HepG2 (cell line): ENCODE data around the gene KHK. TPM values are rescaled to one million over a fixed set of nuclear protein-coding genes. Genes with fewer than 3 reads are reported as not detected.
A peak's percentile ranks its signal among the peaks of the same experiment; 100 is the strongest.

Experiments used
- ASH2L ChIP-seq: fragments of 300-600, 200-600 bp; sonication (generic); IDR thresholded peaks from 2 replicates; pipeline ENCODE4 v1.7.0; 2017; ENCODE audit warnings: low read depth, mild to moderate bottlenecking, moderate library complexity, mixed read lengths, low read length; ENCODE audit not compliant: insufficient read length
- ATAD3A ChIP-seq: sonication (generic); formaldehyde crosslinking; IDR thresholded peaks from 2 replicates; pipeline ENCODE4 v1.4.0; 2020; ENCODE audit warnings: missing genetic modification reagents
- MAFK ChIP-seq, 2 experiments: IDR thresholded peaks in 1 of 2; conservative IDR thresholded peaks in 1 of 2; 2 replicates each; pipeline ENCODE4 v1.6.1; 2011; ENCODE audit warnings: improper control_type of control experiment in 2 of 2, low read length in 2 of 2
- MLLT10 ChIP-seq: sonication (generic); formaldehyde crosslinking; IDR thresholded peaks from 2 replicates; pipeline ENCODE4 v1.4.0; 2020; ENCODE audit warnings: missing genetic modification reagents
- NFKB2 ChIP-seq: sonication (generic); formaldehyde crosslinking; IDR thresholded peaks from 2 replicates; pipeline ENCODE4 v1.4.0; 2020; ENCODE audit warnings: missing genetic modification reagents, borderline replicate concordance
- PAF1 ChIP-seq: IDR thresholded peaks from 2 replicates; pipeline ENCODE4 v1.6.1; 2016; ENCODE audit warnings: missing genetic modification reagents, missing compliant biosample characterization
- PAXIP1 ChIP-seq: sonication (generic); formaldehyde crosslinking; conservative IDR thresholded peaks from 2 replicates; pipeline ENCODE4 v1.4.0; 2020; ENCODE audit warnings: mild to moderate bottlenecking, missing genetic modification reagents, moderate library complexity
- TCF12 ChIP-seq, 2 experiments: fragments of 450-650 bp in 1 of 2; sonication (generic) in 1 of 2; formaldehyde crosslinking in 1 of 2; IDR thresholded peaks; 2 replicates each; pipeline versions ENCODE4 v1.6.1 to v1.8.0; 2017 to 2022; ENCODE audit warnings: antibody characterized with exemption in 1 of 2, mild to moderate bottlenecking in 1 of 2, missing genetic modification reagents in 1 of 2, moderate library complexity in 1 of 2
- ZBTB34 ChIP-seq: sonication (generic); formaldehyde crosslinking; IDR thresholded peaks from 2 replicates; pipeline ENCODE4 v1.8.0; 2022; ENCODE audit warnings: mild to moderate bottlenecking, missing genetic modification reagents
- ZIK1 ChIP-seq: sonication (generic); formaldehyde crosslinking; IDR thresholded peaks from 2 replicates; pipeline ENCODE4 v1.5.0; 2020; ENCODE audit warnings: mild to moderate bottlenecking, low read depth, missing genetic modification reagents, borderline replicate concordance
- ZKSCAN5 ChIP-seq: sonication (generic); formaldehyde crosslinking; IDR thresholded peaks from 2 replicates; pipeline ENCODE4 v1.5.1; 2020; ENCODE audit warnings: mild to moderate bottlenecking, missing genetic modification reagents
- ZNF432 ChIP-seq: sonication (generic); formaldehyde crosslinking; IDR thresholded peaks from 2 replicates; pipeline ENCODE4 v1.5.0; 2020; ENCODE audit warnings: missing genetic modification reagents, mild to moderate bottlenecking, borderline replicate concordance
- ZNF556 ChIP-seq: sonication (generic); formaldehyde crosslinking; IDR thresholded peaks from 2 replicates; pipeline ENCODE4 v1.4.0; 2020; ENCODE audit warnings: mild to moderate bottlenecking, missing genetic modification reagents, borderline replicate concordance
- polyA plus RNA-seq, 8 experiments: library from polyadenylated mRNA; depleted of rRNA in 3 of 8; stranded (reverse) in 7 of 8; unstranded in 1 of 8; fragments of >200 nt; fragmentation: Illumina TruSeq in 4 of 8; extraction: Trizol in 4 of 8; gene quantifications; 2 replicates each; pipeline versions ENCODE4 v1.2.1 to v1.2.3, GENCODE V29; 2011 to 2016; ENCODE audit warnings: low read depth in 4 of 8, missing spikeins in 1 of 8, mixed read lengths in 1 of 8; ENCODE audit not compliant: insufficient read depth in 1 of 8
- total RNA-seq, 5 experiments: library from RNA; depleted of rRNA; stranded (reverse); fragments of >200 nt; fragmentation: Illumina TruSeq; extraction: Trizol; gene quantifications; 2 replicates each; pipeline ENCODE4 v1.2.3, GENCODE V29; 2016; ENCODE audit warnings: low read depth in 1 of 5
- TF ChIP-seq, protein P1 (sequence below): sonication (generic); formaldehyde crosslinking; IDR thresholded peaks from 2 replicates; pipeline ENCODE4 v1.4.0; 2020; ENCODE audit warnings: missing genetic modification reagents
- TF ChIP-seq, protein P2 (sequence below): sonication (generic); formaldehyde crosslinking; IDR thresholded peaks from 2 replicates; pipeline ENCODE4 v1.4.0; 2020; ENCODE audit warnings: mild to moderate bottlenecking, missing genetic modification reagents
- TF ChIP-seq, protein P3 (sequence below): sonication (generic); formaldehyde crosslinking; IDR thresholded peaks from 2 replicates; pipeline ENCODE4 v1.4.0; 2020; ENCODE audit warnings: mild to moderate bottlenecking, missing genetic modification reagents

KHK gene
- total and polyA plus RNA-seq, 2 of the 13 experiments (the other 11 are each of a cell fraction or from before 2014, with no cell fraction given), result 40.9 to 99.2 TPM

GRCh38 chr2:27123302-27124150, 37.0 kb downstream of the KHK start, which contains the start of gene ABHD1 (continued):
- peak; percentile 79; the same call in 1 of the 2 replicates for TF ChIP-seq NFKB2 (CRISPR knock-in tag)
- TF ChIP-seq PAF1 (CRISPR knock-in tag), result no peak
- no peak for TF ChIP-seq ZBTB34 (CRISPR knock-in tag)
- TF ChIP-seq ZIK1 (CRISPR knock-in tag), result no peak
- TF ChIP-seq ZNF432 (CRISPR knock-in tag), result no peak
- TF ChIP-seq ZKSCAN5 (CRISPR knock-in tag), result no peak
- no peak for TF ChIP-seq TCF12 (IDR thresholded peaks at IDR 0.05)
- TF ChIP-seq TCF12 (CRISPR knock-in tag; IDR thresholded peaks at IDR 0.05), result 0 out of 2 replicates have a peak, but pooled peaks have one; percentile 67
- TF ChIP-seq, protein P1, sequence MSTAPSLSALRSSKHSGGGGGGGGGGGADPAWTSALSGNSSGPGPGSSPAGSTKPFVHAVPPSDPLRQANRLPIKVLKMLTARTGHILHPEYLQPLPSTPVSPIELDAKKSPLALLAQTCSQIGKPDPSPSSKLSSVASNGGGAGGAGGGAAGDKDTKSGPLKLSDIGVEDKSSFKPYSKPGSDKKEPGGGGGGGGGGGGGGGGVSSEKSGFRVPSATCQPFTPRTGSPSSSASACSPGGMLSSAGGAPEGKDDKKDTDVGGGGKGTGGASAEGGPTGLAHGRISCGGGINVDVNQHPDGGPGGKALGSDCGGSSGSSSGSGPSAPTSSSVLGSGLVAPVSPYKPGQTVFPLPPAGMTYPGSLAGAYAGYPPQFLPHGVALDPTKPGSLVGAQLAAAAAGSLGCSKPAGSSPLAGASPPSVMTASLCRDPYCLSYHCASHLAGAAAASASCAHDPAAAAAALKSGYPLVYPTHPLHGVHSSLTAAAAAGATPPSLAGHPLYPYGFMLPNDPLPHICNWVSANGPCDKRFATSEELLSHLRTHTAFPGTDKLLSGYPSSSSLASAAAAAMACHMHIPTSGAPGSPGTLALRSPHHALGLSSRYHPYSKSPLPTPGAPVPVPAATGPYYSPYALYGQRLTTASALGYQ (CRISPR knock-in tag), result peak; percentile 61; the same call in 1 of the 2 replicates
- no peak for TF ChIP-seq ATAD3A (CRISPR knock-in tag)
- no peak for TF ChIP-seq MLLT10 (CRISPR knock-in tag)
- TF ChIP-seq, protein P2, sequence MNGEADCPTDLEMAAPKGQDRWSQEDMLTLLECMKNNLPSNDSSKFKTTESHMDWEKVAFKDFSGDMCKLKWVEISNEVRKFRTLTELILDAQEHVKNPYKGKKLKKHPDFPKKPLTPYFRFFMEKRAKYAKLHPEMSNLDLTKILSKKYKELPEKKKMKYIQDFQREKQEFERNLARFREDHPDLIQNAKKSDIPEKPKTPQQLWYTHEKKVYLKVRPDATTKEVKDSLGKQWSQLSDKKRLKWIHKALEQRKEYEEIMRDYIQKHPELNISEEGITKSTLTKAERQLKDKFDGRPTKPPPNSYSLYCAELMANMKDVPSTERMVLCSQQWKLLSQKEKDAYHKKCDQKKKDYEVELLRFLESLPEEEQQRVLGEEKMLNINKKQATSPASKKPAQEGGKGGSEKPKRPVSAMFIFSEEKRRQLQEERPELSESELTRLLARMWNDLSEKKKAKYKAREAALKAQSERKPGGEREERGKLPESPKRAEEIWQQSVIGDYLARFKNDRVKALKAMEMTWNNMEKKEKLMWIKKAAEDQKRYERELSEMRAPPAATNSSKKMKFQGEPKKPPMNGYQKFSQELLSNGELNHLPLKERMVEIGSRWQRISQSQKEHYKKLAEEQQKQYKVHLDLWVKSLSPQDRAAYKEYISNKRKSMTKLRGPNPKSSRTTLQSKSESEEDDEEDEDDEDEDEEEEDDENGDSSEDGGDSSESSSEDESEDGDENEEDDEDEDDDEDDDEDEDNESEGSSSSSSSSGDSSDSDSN (CRISPR knock-in tag), result peak; percentile 60
- no peak for TF ChIP-seq MAFK (conservative IDR thresholded peaks at IDR 0.05 in 1 of 2, IDR thresholded peaks at IDR 0.05 in 1 of 2; ENCODE audit: low read length in 2 of 2)
- no peak for TF ChIP-seq ASH2L
- TF ChIP-seq, protein P3, sequence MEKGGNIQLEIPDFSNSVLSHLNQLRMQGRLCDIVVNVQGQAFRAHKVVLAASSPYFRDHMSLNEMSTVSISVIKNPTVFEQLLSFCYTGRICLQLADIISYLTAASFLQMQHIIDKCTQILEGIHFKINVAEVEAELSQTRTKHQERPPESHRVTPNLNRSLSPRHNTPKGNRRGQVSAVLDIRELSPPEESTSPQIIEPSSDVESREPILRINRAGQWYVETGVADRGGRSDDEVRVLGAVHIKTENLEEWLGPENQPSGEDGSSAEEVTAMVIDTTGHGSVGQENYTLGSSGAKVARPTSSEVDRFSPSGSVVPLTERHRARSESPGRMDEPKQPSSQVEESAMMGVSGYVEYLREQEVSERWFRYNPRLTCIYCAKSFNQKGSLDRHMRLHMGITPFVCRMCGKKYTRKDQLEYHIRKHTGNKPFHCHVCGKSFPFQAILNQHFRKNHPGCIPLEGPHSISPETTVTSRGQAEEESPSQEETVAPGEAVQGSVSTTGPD, result no peak
- TF ChIP-seq PAXIP1, result no peak; the same call in 1 of the 2 replicates
- no peak; the same call in 1 of the 2 replicates for TF ChIP-seq ZNF556 (CRISPR knock-in tag)
